ENCODE results near the gene CCL16. TPM values are rescaled to one million over a fixed set of nuclear protein-coding genes. Genes with fewer than 3 reads are reported as not detected.

The CCL16 gene
- total and polyA plus RNA-seq, 2 experiments from 2014 or later, result not detected

DNA sequence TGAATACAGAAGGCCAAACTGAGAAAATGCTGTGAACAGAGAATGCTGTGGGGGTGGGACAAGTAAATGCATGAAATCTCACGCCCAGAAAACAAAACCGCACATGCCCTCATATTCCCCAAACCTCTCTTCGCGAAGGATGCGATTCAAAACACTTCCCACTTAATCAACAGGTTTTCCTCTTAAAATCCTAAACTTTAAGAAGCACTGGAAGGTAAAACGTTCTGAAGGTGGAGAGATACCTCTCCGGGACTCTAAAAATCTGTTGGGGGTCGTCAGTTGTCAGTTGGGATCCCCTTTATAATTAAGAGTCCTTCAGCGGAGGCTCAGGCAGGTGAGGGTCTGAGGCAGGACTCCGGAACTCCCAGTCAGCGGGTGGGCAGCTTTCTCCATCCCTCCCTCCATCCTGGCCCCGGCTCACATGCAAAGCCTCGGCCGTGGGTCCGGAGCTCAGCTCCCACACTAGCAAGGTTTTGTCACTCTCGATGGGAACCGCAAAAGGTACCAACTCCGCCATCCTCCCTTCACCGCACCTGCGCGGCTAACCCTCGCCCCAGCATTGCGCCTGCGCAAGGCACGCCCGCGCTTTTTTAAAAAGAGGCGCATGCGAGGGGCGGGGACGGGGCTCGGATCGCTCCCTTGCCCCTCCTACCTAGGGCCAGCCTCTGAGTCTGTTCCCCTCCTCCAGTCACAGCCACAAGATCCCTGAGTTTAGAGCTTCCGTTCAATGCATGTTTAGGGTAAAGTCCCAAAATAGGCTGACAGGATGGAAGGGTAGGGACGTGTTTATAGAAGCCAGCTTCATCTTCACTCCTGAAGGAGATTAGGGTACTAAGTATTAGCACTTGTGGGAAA lies 50.9 kb downstream of the CCL16 start, which contains the start of gene RDM1 (continued):
- TF ChIP-seq, protein P1, sequence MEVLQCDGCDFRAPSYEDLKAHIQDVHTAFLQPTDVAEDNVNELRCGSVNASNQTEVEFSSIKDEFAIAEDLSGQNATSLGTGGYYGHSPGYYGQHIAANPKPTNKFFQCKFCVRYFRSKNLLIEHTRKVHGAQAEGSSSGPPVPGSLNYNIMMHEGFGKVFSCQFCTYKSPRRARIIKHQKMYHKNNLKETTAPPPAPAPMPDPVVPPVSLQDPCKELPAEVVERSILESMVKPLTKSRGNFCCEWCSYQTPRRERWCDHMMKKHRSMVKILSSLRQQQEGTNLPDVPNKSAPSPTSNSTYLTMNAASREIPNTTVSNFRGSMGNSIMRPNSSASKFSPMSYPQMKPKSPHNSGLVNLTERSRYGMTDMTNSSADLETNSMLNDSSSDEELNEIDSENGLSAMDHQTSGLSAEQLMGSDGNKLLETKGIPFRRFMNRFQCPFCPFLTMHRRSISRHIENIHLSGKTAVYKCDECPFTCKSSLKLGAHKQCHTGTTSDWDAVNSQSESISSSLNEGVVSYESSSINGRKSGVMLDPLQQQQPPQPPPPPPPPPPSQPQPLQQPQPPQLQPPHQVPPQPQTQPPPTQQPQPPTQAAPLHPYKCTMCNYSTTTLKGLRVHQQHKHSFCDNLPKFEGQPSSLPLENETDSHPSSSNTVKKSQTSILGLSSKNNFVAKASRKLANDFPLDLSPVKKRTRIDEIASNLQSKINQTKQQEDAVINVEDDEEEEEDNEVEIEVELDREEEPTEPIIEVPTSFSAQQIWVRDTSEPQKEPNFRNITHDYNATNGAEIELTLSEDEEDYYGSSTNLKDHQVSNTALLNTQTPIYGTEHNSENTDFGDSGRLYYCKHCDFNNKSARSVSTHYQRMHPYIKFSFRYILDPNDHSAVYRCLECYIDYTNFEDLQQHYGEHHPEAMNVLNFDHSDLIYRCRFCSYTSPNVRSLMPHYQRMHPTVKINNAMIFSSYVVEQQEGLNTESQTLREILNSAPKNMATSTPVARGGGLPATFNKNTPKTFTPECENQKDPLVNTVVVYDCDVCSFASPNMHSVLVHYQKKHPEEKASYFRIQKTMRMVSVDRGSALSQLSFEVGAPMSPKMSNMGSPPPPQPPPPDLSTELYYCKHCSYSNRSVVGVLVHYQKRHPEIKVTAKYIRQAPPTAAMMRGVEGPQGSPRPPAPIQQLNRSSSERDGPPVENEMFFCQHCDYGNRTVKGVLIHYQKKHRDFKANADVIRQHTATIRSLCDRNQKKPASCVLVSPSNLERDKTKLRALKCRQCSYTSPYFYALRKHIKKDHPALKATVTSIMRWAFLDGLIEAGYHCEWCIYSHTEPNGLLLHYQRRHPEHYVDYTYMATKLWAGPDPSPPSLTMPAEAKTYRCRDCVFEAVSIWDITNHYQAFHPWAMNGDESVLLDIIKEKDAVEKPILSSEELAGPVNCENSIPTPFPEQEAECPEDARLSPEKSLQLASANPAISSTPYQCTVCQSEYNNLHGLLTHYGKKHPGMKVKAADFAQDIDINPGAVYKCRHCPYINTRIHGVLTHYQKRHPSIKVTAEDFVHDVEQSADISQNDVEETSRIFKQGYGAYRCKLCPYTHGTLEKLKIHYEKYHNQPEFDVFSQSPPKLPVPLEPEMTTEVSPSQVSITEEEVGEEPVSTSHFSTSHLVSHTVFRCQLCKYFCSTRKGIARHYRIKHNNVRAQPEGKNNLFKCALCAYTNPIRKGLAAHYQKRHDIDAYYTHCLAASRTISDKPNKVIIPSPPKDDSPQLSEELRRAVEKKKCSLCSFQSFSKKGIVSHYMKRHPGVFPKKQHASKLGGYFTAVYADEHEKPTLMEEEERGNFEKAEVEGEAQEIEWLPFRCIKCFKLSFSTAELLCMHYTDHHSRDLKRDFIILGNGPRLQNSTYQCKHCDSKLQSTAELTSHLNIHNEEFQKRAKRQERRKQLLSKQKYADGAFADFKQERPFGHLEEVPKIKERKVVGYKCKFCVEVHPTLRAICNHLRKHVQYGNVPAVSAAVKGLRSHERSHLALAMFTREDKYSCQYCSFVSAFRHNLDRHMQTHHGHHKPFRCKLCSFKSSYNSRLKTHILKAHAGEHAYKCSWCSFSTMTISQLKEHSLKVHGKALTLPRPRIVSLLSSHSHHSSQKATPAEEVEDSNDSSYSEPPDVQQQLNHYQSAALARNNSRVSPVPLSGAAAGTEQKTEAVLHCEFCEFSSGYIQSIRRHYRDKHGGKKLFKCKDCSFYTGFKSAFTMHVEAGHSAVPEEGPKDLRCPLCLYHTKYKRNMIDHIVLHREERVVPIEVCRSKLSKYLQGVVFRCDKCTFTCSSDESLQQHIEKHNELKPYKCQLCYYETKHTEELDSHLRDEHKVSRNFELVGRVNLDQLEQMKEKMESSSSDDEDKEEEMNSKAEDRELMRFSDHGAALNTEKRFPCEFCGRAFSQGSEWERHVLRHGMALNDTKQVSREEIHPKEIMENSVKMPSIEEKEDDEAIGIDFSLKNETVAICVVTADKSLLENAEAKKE (CRISPR knock-in tag; IDR thresholded peaks at IDR 0.05), result no peak

DNA sequence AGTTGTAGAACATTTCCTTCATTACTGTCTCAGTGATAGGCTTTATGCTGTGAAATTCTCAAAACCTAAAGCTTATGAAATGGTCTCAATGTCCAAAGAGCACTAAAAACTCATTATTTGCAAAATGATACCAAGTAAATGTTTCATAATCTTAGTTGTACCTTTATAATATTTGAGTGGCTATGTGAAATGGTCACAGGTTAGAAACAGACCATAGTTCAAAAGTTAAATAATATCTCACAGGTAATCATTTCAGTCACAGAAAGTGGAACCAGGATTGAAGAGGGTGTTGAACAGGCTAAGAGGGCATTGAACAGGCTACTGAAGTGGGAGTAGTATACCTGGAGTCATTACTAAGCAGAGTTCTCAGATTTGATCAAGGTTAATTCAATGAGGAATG lies 53.6 kb downstream of the CCL16 start:
- DNase-seq (ENCODE audit: low spot score) (no peak), ATAC-seq (no peak)
- no peaks in the 10 kb centered on the region for H3K9me3 Mint-ChIP-seq
- no peaks in the 10 kb centered on the region for H3K9me2 ChIP-seq (ENCODE audit: insufficient read depth)
- peaks cover 4% of the 10 kb centered on the region; the same call in 1 of the 2 replicates for H3K27me3 ChIP-seq (ENCODE audit: insufficient read depth)
- no peaks in the 10 kb centered on the region for H3K36me3 ChIP-seq (ENCODE audit: insufficient read depth)
- H2AFZ ChIP-seq, result no peak overlapping the region
- no peaks in the 10 kb centered on the region for H3K79me2 ChIP-seq (replicated peaks; ENCODE audit: insufficient read depth)
- H4K20me1 ChIP-seq (replicated peaks; ENCODE audit: insufficient read depth), result no peaks in the 10 kb centered on the region
- no peaks in the 10 kb centered on the region for H3F3A ChIP-seq (replicated peaks; ENCODE audit: low read depth)
- H3K36me3 Mint-ChIP-seq (ENCODE audit: low read depth), result peaks cover 11% of the 10 kb centered on the region; the same call in 2 of the 3 replicates
- H3K4me3 ChIP-seq, result no peak overlapping the region
- H3K4me1 ChIP-seq (ENCODE audit: insufficient read depth), result peaks cover 12% of the 10 kb centered on the region
- peaks cover 5% of the 10 kb centered on the region for H3K27me3 Mint-ChIP-seq (ENCODE audit: insufficient read depth, low read depth, poor library complexity)
- H3K27ac ChIP-seq (ENCODE audit: low read depth), result no peak overlapping the region
- no peak overlapping the region for H3K4me2 ChIP-seq
- H3K27ac Mint-ChIP-seq, result no peak overlapping the region
- peaks cover 28% of the 10 kb centered on the region for H3K4me1 Mint-ChIP-seq
- no peak overlapping the region for H3K4me3 Mint-ChIP-seq
- TF ChIP-seq, protein P2, sequence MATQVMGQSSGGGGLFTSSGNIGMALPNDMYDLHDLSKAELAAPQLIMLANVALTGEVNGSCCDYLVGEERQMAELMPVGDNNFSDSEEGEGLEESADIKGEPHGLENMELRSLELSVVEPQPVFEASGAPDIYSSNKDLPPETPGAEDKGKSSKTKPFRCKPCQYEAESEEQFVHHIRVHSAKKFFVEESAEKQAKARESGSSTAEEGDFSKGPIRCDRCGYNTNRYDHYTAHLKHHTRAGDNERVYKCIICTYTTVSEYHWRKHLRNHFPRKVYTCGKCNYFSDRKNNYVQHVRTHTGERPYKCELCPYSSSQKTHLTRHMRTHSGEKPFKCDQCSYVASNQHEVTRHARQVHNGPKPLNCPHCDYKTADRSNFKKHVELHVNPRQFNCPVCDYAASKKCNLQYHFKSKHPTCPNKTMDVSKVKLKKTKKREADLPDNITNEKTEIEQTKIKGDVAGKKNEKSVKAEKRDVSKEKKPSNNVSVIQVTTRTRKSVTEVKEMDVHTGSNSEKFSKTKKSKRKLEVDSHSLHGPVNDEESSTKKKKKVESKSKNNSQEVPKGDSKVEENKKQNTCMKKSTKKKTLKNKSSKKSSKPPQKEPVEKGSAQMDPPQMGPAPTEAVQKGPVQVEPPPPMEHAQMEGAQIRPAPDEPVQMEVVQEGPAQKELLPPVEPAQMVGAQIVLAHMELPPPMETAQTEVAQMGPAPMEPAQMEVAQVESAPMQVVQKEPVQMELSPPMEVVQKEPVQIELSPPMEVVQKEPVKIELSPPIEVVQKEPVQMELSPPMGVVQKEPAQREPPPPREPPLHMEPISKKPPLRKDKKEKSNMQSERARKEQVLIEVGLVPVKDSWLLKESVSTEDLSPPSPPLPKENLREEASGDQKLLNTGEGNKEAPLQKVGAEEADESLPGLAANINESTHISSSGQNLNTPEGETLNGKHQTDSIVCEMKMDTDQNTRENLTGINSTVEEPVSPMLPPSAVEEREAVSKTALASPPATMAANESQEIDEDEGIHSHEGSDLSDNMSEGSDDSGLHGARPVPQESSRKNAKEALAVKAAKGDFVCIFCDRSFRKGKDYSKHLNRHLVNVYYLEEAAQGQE (IDR thresholded peaks at IDR 0.05; ENCODE audit: unreplicated experiment), result no peak
- TF ChIP-seq NANOG (IDR thresholded peaks at IDR 0.05; ENCODE audit: borderline replicate concordance), result no peak
- TF ChIP-seq JUNB (IDR thresholded peaks at IDR 0.05; ENCODE audit: unreplicated experiment), result no peak
- no peak for TF ChIP-seq CREB1 (CRISPR knock-in tag; IDR thresholded peaks at IDR 0.05; ENCODE audit: low read depth)
- no peak for TF ChIP-seq ZNF331 (CRISPR knock-in tag; IDR thresholded peaks at IDR 0.05; ENCODE audit: low read depth)
- no peak for TF ChIP-seq STAT1 (IDR thresholded peaks at IDR 0.05; ENCODE audit: unreplicated experiment)
- no peak for TF ChIP-seq POLR2AphosphoS5 (IDR thresholded peaks at IDR 0.05; ENCODE audit: low read depth)
- no peak for TF ChIP-seq ZNF114 (CRISPR knock-in tag; IDR thresholded peaks at IDR 0.05)
- TF ChIP-seq, protein P3, sequence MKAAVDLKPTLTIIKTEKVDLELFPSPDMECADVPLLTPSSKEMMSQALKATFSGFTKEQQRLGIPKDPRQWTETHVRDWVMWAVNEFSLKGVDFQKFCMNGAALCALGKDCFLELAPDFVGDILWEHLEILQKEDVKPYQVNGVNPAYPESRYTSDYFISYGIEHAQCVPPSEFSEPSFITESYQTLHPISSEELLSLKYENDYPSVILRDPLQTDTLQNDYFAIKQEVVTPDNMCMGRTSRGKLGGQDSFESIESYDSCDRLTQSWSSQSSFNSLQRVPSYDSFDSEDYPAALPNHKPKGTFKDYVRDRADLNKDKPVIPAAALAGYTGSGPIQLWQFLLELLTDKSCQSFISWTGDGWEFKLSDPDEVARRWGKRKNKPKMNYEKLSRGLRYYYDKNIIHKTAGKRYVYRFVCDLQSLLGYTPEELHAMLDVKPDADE (IDR thresholded peaks at IDR 0.05), result no peak
- no peak for TF ChIP-seq EZH2 (IDR thresholded peaks at IDR 0.05; ENCODE audit: low read depth, unreplicated experiment)
- TF ChIP-seq, protein P4, sequence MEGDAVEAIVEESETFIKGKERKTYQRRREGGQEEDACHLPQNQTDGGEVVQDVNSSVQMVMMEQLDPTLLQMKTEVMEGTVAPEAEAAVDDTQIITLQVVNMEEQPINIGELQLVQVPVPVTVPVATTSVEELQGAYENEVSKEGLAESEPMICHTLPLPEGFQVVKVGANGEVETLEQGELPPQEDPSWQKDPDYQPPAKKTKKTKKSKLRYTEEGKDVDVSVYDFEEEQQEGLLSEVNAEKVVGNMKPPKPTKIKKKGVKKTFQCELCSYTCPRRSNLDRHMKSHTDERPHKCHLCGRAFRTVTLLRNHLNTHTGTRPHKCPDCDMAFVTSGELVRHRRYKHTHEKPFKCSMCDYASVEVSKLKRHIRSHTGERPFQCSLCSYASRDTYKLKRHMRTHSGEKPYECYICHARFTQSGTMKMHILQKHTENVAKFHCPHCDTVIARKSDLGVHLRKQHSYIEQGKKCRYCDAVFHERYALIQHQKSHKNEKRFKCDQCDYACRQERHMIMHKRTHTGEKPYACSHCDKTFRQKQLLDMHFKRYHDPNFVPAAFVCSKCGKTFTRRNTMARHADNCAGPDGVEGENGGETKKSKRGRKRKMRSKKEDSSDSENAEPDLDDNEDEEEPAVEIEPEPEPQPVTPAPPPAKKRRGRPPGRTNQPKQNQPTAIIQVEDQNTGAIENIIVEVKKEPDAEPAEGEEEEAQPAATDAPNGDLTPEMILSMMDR (conservative IDR thresholded peaks at IDR 0.05; ENCODE audit: low read depth in 2 of 2), result no peak
